Endothelial cell of umbilical vein (primary cell): Measurements from ENCODE around the gene MBOAT1. TPM values are rescaled to one million over a fixed set of nuclear protein-coding genes. Genes with fewer than 3 reads are reported as not detected.

Experiments
- BruUV-seq: library from RNA; stranded (reverse); fragments of 400-500 nt; replicated peaks from 2 replicates; lab custom pipeline; 2021; lab: Mats Ljungman, UMichigan
- CTCF ChIA-PET: fragments of 300-600, 350-600 bp; sonication (Branson Sonifier 250); formaldehyde crosslinking; loops from one replicate; lab custom pipeline; 2021; ENCODE audit warnings: antibody characterized with exemption, inconsistent platforms; lab: Charles Lee
- POLR2A ChIA-PET: fragments of 300-600, 350-600 bp; sonication (Branson Sonifier 250); formaldehyde crosslinking; loops from one replicate; lab custom pipeline; 2021; ENCODE audit warnings: antibody characterized with exemption, inconsistent platforms; lab: Charles Lee
- DNase-seq: peaks from one replicate; pipeline ENCODE4 v3.0.0-alpha.2; 2011; ENCODE audit warnings: low read depth, low spot score
- FAIRE-seq: peaks from 2 replicates; lab custom pipeline; 2011; peaks lifted over from hg19 to GRCh38; lab: Jason Lieb, UNC
- H2AFZ ChIP-seq: 2 replicates; pipeline ENCODE4 v1.6.0; 2012; ENCODE audit warnings: low read depth, low read length, control low read depth, inconsistent platforms
- H3K27ac ChIP-seq: 2 replicates; pipeline ENCODE4 v1.5.1; 2011; ENCODE audit warnings: low read depth, mild to moderate bottlenecking, control low read depth, low read length, moderate library complexity; ENCODE audit not compliant: insufficient read depth
- H3K27me3 ChIP-seq, 2 experiments: 2 replicates each; pipeline versions ENCODE4 v1.6.0 to v1.6.1; 2011; ENCODE audit warnings: low read length in 2 of 2, mixed read lengths in 1 of 2; ENCODE audit not compliant: control insufficient read depth in 2 of 2, insufficient read depth in 2 of 2
- H3K36me3 ChIP-seq, 2 experiments: 2 replicates in 1 of 2; 3 replicates in 1 of 2; pipeline ENCODE4 v1.5.1; 2011; ENCODE audit warnings: low read length in 2 of 2, mild to moderate bottlenecking in 1 of 2, moderate library complexity in 1 of 2; ENCODE audit not compliant: control insufficient read depth in 2 of 2, insufficient read depth in 2 of 2; ENCODE audit errors: extremely low read depth in 1 of 2
- H3K4me1 ChIP-seq: 3 replicates; pipeline ENCODE4 v1.5.1; 2011; ENCODE audit warnings: mild to moderate bottlenecking, low read length; ENCODE audit not compliant: control insufficient read depth, insufficient read depth; ENCODE audit errors: extremely low read depth
- H3K4me2 ChIP-seq: 2 replicates; pipeline ENCODE4 v1.6.1; 2011; ENCODE audit warnings: low read length, control low read depth, mixed read lengths; ENCODE audit not compliant: insufficient read depth
- H3K4me3 ChIP-seq, 3 experiments: fragments of 200-600 bp in 1 of 3; sonication (generic), shearing (Covaris generic) in 1 of 3; replicated peaks in 1 of 3; 2 replicates each; pipeline ENCODE4 v1.5.1; 2011 to 2016; ENCODE audit warnings: control low read depth in 3 of 3, low read length in 3 of 3, mild to moderate bottlenecking in 2 of 3, inconsistent platforms in 1 of 3, low read depth in 1 of 3, moderate library complexity in 1 of 3; ENCODE audit not compliant: insufficient read depth in 1 of 3
- H3K79me2 ChIP-seq: 2 replicates; pipeline ENCODE4 v1.6.0; 2012; ENCODE audit warnings: low read length, inconsistent platforms; ENCODE audit not compliant: control insufficient read depth, insufficient read depth
- H3K9ac ChIP-seq: replicated peaks from 2 replicates; pipeline ENCODE3; 2011; ENCODE audit warnings: low read length, control low read depth; ENCODE audit not compliant: insufficient read depth; ENCODE audit errors: extremely low read depth
- H3K9me1 ChIP-seq: replicated peaks from 3 replicates; pipeline ENCODE4 v1.6.0; 2011; ENCODE audit warnings: mild to moderate bottlenecking, low read length; ENCODE audit not compliant: control insufficient read depth, insufficient read depth; ENCODE audit errors: extremely low read depth
- H3K9me3 ChIP-seq: replicated peaks from 2 replicates; pipeline ENCODE4 v1.5.1; 2012; ENCODE audit warnings: low read length, inconsistent platforms; ENCODE audit not compliant: control insufficient read depth, insufficient read depth
- H4K20me1 ChIP-seq: replicated peaks from 2 replicates; pipeline ENCODE3; 2011; ENCODE audit warnings: mild to moderate bottlenecking, low read length; ENCODE audit not compliant: control insufficient read depth, insufficient read depth; ENCODE audit errors: extremely low read depth
- EZH2 ChIP-seq: IDR thresholded peaks from 2 replicates; pipeline ENCODE4 v1.6.1; 2012; ENCODE audit warnings: borderline replicate concordance, low read depth, mild to moderate bottlenecking, moderate library complexity, low read length, inconsistent platforms; ENCODE audit not compliant: severe bottlenecking
- FOS ChIP-seq: IDR thresholded peaks from 2 replicates; pipeline ENCODE4 v1.6.1; 2011; ENCODE audit warnings: mild to moderate bottlenecking, low read length, moderate library complexity, borderline replicate concordance; ENCODE audit not compliant: insufficient read depth
- GATA2 ChIP-seq: IDR thresholded peaks from 2 replicates; pipeline ENCODE4 v1.7.0; 2011; ENCODE audit warnings: low read depth, mild to moderate bottlenecking, moderate library complexity, mixed read lengths, low read length; ENCODE audit not compliant: insufficient read length, insufficient read depth
- JUN ChIP-seq: IDR thresholded peaks from 2 replicates; pipeline ENCODE4 v1.6.1; 2011; ENCODE audit warnings: borderline replicate concordance, low read depth; ENCODE audit not compliant: insufficient read length, insufficient read depth
- MYC ChIP-seq: IDR thresholded peaks from one replicate; pipeline ENCODE4 v1.6.1; 2011; ENCODE audit warnings: mild to moderate bottlenecking, low read depth, low read length
- POLR2A ChIP-seq: IDR thresholded peaks from 2 replicates; pipeline ENCODE4 v1.6.1; 2012; ENCODE audit warnings: low read depth, mild to moderate bottlenecking, control low read depth, low read length
- POLR2AphosphoS5 ChIP-seq: IDR thresholded peaks from 2 replicates; pipeline ENCODE4 v1.6.1; 2012; ENCODE audit warnings: low read depth, mild to moderate bottlenecking, control low read depth, low read length, moderate library complexity; ENCODE audit not compliant: insufficient read depth
- dilution Hi-C: fragments of 300-500 bp; cut with MboI; formaldehyde crosslinking; loops from one replicate; pipeline ENCODE4 v1.15.0; 2019; ENCODE audit warnings: low sequenced_read_pairs; ENCODE audit not compliant: extremely low pct_ligation_motif_present
- intact Hi-C: fragments of 100-400 bp; cut with micrococcal nuclease; formaldehyde crosslinking; loops from one replicate; pipeline ENCODE4 v1.10.0; 2022
- polyA plus RNA-seq, 4 experiments: library from polyadenylated mRNA; depleted of rRNA in 3 of 4; stranded (reverse) in 3 of 4; unstranded in 1 of 4; fragments of >200 nt; gene quantifications; 2 replicates each; pipeline versions ENCODE4 v1.2.1 to v1.2.3, GENCODE V29; 2011 to 2012; ENCODE audit warnings: missing spikeins in 1 of 4
- total RNA-seq: library from RNA; stranded (reverse); gene quantifications from 2 replicates; pipeline ENCODE4 v1.2.3, GENCODE V29; 2021
- TF ChIP-seq, protein P1 (sequence below), 2 donors: IDR thresholded peaks; 1 replicate in 1 of 2; 2 replicates in 1 of 2; pipeline ENCODE4 v1.5.1; 2011; ENCODE audit warnings: low read length in 2 of 2, mild to moderate bottlenecking in 2 of 2, moderate library complexity in 2 of 2, control low read depth in 1 of 2, inconsistent platforms in 1 of 2, low read depth in 1 of 2; ENCODE audit not compliant: insufficient read depth in 1 of 2; ENCODE audit errors: extremely low read depth in 1 of 2
- TF ChIP-seq, protein P2 (sequence below): IDR thresholded peaks from 2 replicates; pipeline ENCODE4 v1.6.1; 2011; ENCODE audit not compliant: insufficient read depth, insufficient read length

The MBOAT1 gene
- total and polyA plus RNA-seq, 2 donors (not counting 3 experiments of a cell fraction or from before 2014, with no cell fraction given): 2.1 to 5.4 TPM

DNA sequence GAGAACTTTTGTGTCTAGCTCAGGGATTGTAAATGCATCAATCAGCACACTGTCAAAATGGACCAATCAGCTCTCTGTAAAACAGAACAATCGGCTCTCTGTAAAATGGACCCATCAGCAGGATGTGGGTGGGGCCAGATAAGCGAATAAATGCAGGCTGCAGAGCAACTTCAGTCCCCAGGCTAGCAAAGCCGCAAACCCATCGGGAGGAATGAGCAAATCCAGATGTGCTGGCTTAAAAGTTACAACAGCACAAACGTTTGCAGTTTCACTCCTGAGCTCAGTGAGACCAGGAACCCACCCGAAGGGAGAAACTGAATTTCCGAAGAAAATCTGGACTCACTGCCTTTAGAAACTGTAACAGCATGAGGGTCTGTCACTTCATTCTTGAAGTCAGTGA lies 21.9 kb upstream of the MBOAT1 start:
- no peaks in the 10 kb centered on the region for H3K36me3 ChIP-seq
- no peaks in the 10 kb centered on the region for H3K9me3 ChIP-seq
- FAIRE-seq (no peak), DNase-seq (no peak)
- H3K9ac ChIP-seq: no peak overlapping the region
- no peaks in the 10 kb centered on the region for H3K79me2 ChIP-seq
- H3K9me1 ChIP-seq: no peaks in the 10 kb centered on the region
- intact Hi-C loops (no loop called here), dilution Hi-C loops (no loop called here)
- POLR2A ChIA-PET: no interaction called here
- peaks cover 2% of the 10 kb centered on the region in 2 experiments for H3K27me3 ChIP-seq
- no peaks in the 10 kb centered on the region for H3K4me1 ChIP-seq
- H4K20me1 ChIP-seq: no peaks in the 10 kb centered on the region
- TF ChIP-seq POLR2AphosphoS5: no peak
- no peak for TF ChIP-seq FOS
- no peak for TF ChIP-seq JUN
- no peak for TF ChIP-seq POLR2A
- no peak for TF ChIP-seq EZH2
- TF ChIP-seq, protein P1, sequence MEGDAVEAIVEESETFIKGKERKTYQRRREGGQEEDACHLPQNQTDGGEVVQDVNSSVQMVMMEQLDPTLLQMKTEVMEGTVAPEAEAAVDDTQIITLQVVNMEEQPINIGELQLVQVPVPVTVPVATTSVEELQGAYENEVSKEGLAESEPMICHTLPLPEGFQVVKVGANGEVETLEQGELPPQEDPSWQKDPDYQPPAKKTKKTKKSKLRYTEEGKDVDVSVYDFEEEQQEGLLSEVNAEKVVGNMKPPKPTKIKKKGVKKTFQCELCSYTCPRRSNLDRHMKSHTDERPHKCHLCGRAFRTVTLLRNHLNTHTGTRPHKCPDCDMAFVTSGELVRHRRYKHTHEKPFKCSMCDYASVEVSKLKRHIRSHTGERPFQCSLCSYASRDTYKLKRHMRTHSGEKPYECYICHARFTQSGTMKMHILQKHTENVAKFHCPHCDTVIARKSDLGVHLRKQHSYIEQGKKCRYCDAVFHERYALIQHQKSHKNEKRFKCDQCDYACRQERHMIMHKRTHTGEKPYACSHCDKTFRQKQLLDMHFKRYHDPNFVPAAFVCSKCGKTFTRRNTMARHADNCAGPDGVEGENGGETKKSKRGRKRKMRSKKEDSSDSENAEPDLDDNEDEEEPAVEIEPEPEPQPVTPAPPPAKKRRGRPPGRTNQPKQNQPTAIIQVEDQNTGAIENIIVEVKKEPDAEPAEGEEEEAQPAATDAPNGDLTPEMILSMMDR (IDR thresholded peaks at IDR 0.05; ENCODE audit: extremely low read depth in 1 of 2, insufficient read depth in 1 of 2, low read depth in 1 of 2, low read length in 2 of 2): no peak
- TF ChIP-seq, protein P2, sequence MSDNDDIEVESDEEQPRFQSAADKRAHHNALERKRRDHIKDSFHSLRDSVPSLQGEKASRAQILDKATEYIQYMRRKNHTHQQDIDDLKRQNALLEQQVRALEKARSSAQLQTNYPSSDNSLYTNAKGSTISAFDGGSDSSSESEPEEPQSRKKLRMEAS: no peak
- no peak for TF ChIP-seq MYC
- TF ChIP-seq GATA2: no peak
- H3K4me2 ChIP-seq: no peak overlapping the region
- no peak overlapping the region for H3K4me3 ChIP-seq
- CTCF ChIA-PET: interaction anchor here (0.7 to 1.3 kb wide), 2 partner anchors 40 to 108 kb away, joined by 3 read pairs; no protein-coding TSS in a partner anchor
- no peak overlapping the region for H2AFZ ChIP-seq
- H3K27ac ChIP-seq: no peak overlapping the region
- BruUV-seq: no TSS peak
